SU-DHL-6 (cell line): ENCODE results near the gene ZNF618.

Experiments used
- H2AFZ ChIP-seq: fragments of 200-600 bp; sonication (generic); 2 replicates; pipeline ENCODE4 v1.6.1; 2014; ENCODE audit warnings: low read depth, mild to moderate bottlenecking, moderate library complexity, mixed read lengths, antibody characterized with exemption, low read length; ENCODE audit not compliant: severe bottlenecking
- H3F3A ChIP-seq: fragments of 200-600 bp; shearing (Covaris generic); 2 replicates; pipeline ENCODE4 v1.6.0; 2016; ENCODE audit warnings: antibody characterized with exemption, mild to moderate bottlenecking; ENCODE audit not compliant: insufficient read depth
- H3K27ac ChIP-seq: fragments of 200-600 bp; sonication (generic); 2 replicates; pipeline ENCODE4 v1.5.1; 2016; ENCODE audit warnings: low read depth, mild to moderate bottlenecking, low read length, moderate library complexity, mixed read lengths
- H3K27me3 ChIP-seq: fragments of 200-600 bp; sonication (generic), shearing (Covaris generic); 2 replicates; pipeline ENCODE4 v1.6.0; 2014; ENCODE audit warnings: mild to moderate bottlenecking, low read length
- H3K36me3 ChIP-seq: fragments of 200-600 bp; sonication (generic); 2 replicates; pipeline ENCODE4 v1.6.1; 2014; ENCODE audit warnings: mild to moderate bottlenecking, low read length, mixed read lengths
- H3K4me2 ChIP-seq: fragments of 300-600, 200-600 bp; shearing (Covaris generic), sonication (generic); 2 replicates; pipeline ENCODE4 v1.6.0; 2014; ENCODE audit warnings: low read length, low read depth, mild to moderate bottlenecking; ENCODE audit not compliant: poor library complexity, severe bottlenecking
- H3K4me3 ChIP-seq: fragments of 200-600 bp; sonication (generic); 2 replicates; pipeline ENCODE4 v1.5.1; 2014; ENCODE audit warnings: antibody characterized with exemption, low read length, mild to moderate bottlenecking, mixed read lengths; ENCODE audit not compliant: insufficient read depth, poor library complexity, severe bottlenecking
- H3K79me2 ChIP-seq: fragments of 200-600 bp; sonication (generic); 2 replicates; pipeline ENCODE4 v1.6.1; 2014; ENCODE audit warnings: mild to moderate bottlenecking, low read length, moderate library complexity; ENCODE audit not compliant: insufficient read depth
- H3K9ac ChIP-seq: fragments of 200-600 bp; sonication (generic); 2 replicates; pipeline ENCODE4 v1.7.0; 2014; ENCODE audit warnings: mild to moderate bottlenecking, low read length
- H3K9me2 ChIP-seq: fragments of 200-600 bp; sonication (generic); replicated peaks from 2 replicates; pipeline ENCODE4 v1.6.1; 2014; ENCODE audit warnings: low read length; ENCODE audit not compliant: insufficient read depth
- H3K9me3 ChIP-seq: fragments of 200-600 bp; sonication (generic); 2 replicates; pipeline ENCODE4 v1.6.1; 2014; ENCODE audit warnings: low read length, mixed read lengths; ENCODE audit not compliant: insufficient read depth
- H4K20me1 ChIP-seq: fragments of 200-600 bp; sonication (generic); 2 replicates; pipeline ENCODE4 v1.6.1; 2014; ENCODE audit warnings: low read depth, mild to moderate bottlenecking, antibody characterized with exemption, low read length, moderate library complexity, mixed read lengths
- EZH2phosphoT487 ChIP-seq: fragments of 200-600 bp; sonication (generic), shearing (Covaris generic); conservative IDR thresholded peaks from 2 replicates; pipeline ENCODE4 v1.6.1; 2018; ENCODE audit warnings: mild to moderate bottlenecking, antibody characterized with exemption, low read length, moderate library complexity, mixed read lengths
- TF ChIP-seq, protein P1 (sequence below): fragments of 200-600 bp; sonication (generic); IDR thresholded peaks from one replicate; pipeline ENCODE4 v1.5.1; 2017; ENCODE audit warnings: antibody characterized with exemption, mild to moderate bottlenecking, low read length, moderate library complexity; ENCODE audit not compliant: insufficient read depth, poor library complexity, severe bottlenecking

ZNF618 gene

DNA sequence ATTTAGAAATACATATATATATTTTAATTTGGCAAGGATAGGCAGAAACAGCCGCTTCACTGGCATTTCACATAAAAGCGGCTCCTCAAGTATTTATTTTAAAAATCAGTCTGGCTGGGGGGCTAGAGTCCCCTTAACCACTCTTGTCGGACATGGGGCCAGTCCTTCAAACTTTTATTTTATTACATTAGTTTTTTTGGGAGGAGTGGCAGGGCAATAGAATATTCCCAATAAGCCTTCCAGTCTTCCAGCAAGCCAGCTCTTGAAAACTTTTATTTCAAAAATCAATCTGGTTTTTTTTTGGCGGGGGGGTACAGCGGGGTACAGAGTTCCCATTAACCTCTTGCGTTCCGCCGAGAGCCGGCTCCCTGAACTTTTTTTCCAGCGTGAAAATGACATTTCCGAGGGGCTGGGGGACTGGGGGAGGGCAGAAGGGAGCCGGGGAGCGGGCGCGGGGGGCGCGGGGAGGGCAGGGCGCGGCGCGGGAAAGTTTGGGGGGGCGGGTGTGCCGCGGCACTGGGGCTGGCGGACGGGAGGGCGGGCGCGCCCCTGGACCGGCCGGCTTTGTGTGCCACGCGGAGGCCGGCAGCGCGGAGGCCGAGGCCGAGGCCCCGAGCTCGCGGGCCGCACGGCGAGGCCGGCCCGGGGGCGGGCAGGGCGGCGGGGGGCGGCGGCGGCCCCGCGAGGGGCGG lies 504 bp upstream of the ZNF618 start:
- Histone ChIP-seq H3K4me2 (peak overlapping the region; percentile 40), H3K9me3 (no peaks in the 10 kb centered on the region), H2AFZ (no peak overlapping the region)

DNA sequence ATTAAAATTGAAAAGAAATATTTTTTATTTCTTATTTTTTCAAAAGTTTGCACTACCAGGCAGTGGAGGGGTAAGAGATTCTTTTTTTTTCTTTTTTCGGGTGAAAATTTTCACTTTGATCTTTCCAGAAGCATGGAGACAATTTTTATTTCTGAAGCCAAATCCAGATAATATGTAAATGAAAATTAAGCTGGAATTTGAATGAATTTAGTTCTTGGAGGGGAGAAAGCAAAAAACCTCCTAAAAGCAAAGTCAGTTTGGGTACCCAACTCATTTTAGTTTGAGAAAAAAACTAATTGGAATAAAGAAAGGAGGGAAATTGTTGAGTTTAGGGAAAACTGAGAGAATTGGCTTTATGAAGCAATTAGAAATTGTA lies 872 bp downstream of the ZNF618 start:
- H3K9me2 ChIP-seq = no peaks in the 10 kb centered on the region
- peak overlapping the region; percentile 99 for H3K4me2 ChIP-seq
- H2AFZ ChIP-seq = no peak overlapping the region
- no peaks in the 10 kb centered on the region for H3F3A ChIP-seq
- no peaks in the 10 kb centered on the region for H4K20me1 ChIP-seq
- TF ChIP-seq, protein P1, sequence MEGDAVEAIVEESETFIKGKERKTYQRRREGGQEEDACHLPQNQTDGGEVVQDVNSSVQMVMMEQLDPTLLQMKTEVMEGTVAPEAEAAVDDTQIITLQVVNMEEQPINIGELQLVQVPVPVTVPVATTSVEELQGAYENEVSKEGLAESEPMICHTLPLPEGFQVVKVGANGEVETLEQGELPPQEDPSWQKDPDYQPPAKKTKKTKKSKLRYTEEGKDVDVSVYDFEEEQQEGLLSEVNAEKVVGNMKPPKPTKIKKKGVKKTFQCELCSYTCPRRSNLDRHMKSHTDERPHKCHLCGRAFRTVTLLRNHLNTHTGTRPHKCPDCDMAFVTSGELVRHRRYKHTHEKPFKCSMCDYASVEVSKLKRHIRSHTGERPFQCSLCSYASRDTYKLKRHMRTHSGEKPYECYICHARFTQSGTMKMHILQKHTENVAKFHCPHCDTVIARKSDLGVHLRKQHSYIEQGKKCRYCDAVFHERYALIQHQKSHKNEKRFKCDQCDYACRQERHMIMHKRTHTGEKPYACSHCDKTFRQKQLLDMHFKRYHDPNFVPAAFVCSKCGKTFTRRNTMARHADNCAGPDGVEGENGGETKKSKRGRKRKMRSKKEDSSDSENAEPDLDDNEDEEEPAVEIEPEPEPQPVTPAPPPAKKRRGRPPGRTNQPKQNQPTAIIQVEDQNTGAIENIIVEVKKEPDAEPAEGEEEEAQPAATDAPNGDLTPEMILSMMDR = no peak
- no peak for TF ChIP-seq EZH2phosphoT487
- no peaks in the 10 kb centered on the region for H3K79me2 ChIP-seq
- H3K36me3 ChIP-seq = no peaks in the 10 kb centered on the region
- H3K9ac ChIP-seq = no peak overlapping the region
- no peaks in the 10 kb centered on the region for H3K9me3 ChIP-seq
- no peaks in the 10 kb centered on the region for H3K27me3 ChIP-seq
- no peak overlapping the region for H3K27ac ChIP-seq
- H3K4me3 ChIP-seq = peak overlapping the region; percentile 89

More for the DNA sequence above, 504 bp upstream of the ZNF618 start:
- no peak overlapping the region for H3K27ac ChIP-seq
- no peaks in the 10 kb centered on the region for H3K27me3 ChIP-seq
- no peaks in the 10 kb centered on the region for H3F3A ChIP-seq
- TF ChIP-seq, protein P1 = no peak
- TF ChIP-seq EZH2phosphoT487 = no peak
- H3K9ac ChIP-seq = no peak overlapping the region
- no peak overlapping the region for H3K4me3 ChIP-seq
- no peaks in the 10 kb centered on the region for H4K20me1 ChIP-seq
- no peaks in the 10 kb centered on the region for H3K36me3 ChIP-seq
- no peaks in the 10 kb centered on the region for H3K9me2 ChIP-seq
- H3K79me2 ChIP-seq = no peaks in the 10 kb centered on the region

DNA sequence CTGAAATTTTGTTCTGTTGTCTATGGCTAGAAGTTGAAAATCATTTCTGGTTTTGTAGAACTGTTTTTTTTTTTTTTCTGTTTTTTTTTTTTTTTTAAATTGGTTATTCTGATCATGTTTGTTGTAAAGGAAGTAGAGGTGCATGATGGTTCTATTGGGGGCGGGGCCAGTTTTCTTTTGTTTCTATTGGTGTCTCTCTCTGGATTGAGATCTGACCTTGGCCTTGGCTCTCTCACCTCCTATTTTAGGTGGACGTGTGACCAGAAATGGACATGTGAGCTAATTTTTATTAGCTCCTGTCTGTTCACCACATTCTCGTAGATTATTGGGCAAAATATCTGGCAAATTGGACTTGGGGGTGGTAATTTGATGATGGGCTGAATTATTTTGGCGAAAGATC lies 3.2 kb downstream of the ZNF618 start:
- H3K9ac ChIP-seq = no peak overlapping the region
- H3K9me3 ChIP-seq = no peaks in the 10 kb centered on the region
- H3K9me2 ChIP-seq = no peaks in the 10 kb centered on the region
- no peaks in the 10 kb centered on the region for H3F3A ChIP-seq
- H4K20me1 ChIP-seq = no peaks in the 10 kb centered on the region
- TF ChIP-seq, protein P1 = no peak
- no peak for TF ChIP-seq EZH2phosphoT487
- no peak overlapping the region for H3K27ac ChIP-seq
- no peak overlapping the region for H3K4me3 ChIP-seq
- H3K27me3 ChIP-seq = no peaks in the 10 kb centered on the region
- H3K79me2 ChIP-seq = no peaks in the 10 kb centered on the region
- no peak overlapping the region for H3K4me2 ChIP-seq
- no peak overlapping the region for H2AFZ ChIP-seq
- H3K36me3 ChIP-seq = no peaks in the 10 kb centered on the region
